DMS 273 treated with DMSO at 0.1 percent for 48 hours (cell line): ENCODE measurements around the gene HSD17B8.

Experiments
- DNase-seq: peaks from one replicate; lab custom pipeline; 2025; lab: John Stamatoyannopoulos, UW

HSD17B8 gene

DNA sequence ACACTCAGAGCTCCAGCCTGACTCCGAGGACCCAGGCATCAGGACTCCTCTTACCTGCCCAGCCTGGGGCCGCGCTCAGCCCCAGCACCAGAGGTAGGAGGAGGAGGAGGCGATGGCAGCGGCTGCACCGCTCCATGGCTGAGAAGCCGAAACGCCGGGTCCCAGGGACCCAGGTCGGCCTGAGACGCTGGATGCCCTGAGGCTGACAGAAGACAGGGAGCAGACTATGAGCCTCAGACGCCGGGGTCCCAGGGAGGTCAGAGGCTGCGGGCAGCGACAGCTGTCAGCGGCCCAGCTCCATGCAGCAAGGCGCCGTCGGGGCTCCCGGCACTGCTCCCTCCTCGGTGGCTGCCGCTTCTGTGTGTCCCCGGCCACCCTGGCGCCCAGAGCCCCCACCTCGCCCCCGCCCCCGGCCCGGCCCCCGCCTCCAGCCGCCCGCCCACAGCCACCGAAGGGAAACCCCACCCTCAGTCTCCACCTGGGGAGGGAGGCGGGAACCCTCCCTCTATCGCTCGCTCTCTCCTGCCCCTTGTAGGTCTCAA is 12.3 kb upstream of the HSD17B8 start, which contains the start of gene COL11A2:
Gene COL11A2 (minus strand): TSS at position 363 of the 542 bp plus-strand sequence. CDS start 227 bp downstream, at position 136.
- no peak for DNase-seq

DNA sequence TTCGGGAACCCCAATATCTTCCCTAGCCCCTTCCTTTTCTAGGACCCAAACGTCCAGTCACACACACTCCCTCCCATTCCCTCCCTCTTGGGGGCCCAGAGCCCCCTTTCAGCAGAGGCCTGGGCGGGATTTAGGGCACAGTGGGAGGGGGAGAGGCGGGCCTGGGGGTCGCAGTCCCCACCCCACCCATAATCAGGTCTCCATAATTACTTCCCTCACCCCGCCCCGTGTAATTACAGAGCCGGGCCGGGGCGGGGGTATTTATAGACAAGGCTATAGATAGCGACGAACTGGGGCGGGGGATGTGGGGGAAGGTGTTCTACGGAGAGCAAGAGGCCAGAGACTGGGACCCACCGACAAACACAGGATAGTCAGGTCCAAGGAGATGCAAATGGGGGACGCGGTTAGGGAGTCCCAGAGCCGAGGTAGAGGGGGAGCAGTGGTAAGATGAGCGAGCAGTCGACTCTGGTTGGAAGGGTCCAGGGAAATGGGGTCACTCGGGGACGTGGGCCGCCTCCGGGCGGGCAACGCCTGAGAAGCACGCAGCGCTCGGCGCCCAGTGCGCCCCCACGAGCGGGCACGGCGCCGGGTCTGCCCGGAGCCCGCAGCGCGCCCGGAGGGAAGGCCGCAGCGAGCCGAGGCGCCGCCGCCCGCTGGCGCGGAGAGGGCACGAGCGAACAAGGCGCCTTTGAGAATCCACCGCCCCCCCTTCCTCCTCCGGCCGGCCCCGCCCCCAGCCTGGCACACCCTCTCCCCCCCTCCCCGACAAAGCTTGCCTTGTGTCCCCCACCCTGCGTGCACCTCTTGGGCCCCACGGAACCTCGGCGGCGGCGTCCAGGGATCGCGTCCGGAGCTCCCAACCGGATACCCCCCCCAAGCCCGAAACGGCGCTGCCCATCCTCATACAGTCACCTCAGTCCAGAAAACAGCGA is 11.5 kb upstream of the HSD17B8 start:
- DNase-seq = no peak

DNA sequence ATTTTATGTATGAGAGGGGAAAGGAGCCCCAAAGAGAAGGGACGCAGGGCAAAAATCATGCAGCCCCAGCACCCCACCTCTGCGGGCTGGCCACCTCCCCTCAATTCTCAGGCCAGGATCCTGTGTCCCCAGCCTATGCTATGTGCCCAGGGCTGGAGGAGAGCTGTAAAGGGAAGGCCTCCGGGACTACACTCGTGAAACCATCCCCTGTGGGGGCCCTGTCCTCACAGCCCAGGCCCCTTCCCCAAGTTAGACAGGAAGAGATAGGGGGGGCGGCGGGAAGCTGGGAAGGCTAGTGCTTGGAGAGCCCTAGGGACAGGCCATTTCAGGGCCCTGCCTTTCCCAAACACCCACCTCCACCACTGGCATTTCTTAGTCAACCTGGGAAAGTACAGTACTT is 10.8 kb upstream of the HSD17B8 start:
- DNase-seq = no peak

DNA sequence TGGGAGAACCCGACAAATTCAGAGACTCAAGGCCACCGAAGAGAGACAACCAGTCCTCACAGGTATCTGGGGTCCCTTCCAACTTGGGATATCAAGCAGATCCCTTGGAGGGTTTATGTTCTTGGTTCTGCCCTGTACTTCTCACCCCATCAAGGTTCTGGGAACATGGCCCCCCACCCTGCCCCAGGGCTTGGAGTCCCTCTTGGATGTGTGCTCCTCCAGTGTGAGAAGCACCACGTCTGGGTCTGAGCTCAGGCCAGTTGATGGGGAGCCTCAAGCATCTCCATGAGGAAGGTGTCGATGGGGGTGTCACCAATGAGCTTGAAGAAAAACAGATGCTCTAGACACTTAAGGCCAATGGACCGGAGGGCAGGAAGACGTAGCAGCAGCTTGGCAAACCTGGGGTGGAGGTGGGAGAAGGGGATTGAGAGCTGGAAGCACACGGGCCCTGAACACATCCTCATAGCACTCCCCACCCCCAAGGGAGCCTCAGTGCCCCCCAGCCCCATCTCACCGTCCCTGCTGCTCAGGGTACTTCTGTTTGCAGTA is 9.9 kb upstream of the HSD17B8 start:
- no peak for DNase-seq

DNA sequence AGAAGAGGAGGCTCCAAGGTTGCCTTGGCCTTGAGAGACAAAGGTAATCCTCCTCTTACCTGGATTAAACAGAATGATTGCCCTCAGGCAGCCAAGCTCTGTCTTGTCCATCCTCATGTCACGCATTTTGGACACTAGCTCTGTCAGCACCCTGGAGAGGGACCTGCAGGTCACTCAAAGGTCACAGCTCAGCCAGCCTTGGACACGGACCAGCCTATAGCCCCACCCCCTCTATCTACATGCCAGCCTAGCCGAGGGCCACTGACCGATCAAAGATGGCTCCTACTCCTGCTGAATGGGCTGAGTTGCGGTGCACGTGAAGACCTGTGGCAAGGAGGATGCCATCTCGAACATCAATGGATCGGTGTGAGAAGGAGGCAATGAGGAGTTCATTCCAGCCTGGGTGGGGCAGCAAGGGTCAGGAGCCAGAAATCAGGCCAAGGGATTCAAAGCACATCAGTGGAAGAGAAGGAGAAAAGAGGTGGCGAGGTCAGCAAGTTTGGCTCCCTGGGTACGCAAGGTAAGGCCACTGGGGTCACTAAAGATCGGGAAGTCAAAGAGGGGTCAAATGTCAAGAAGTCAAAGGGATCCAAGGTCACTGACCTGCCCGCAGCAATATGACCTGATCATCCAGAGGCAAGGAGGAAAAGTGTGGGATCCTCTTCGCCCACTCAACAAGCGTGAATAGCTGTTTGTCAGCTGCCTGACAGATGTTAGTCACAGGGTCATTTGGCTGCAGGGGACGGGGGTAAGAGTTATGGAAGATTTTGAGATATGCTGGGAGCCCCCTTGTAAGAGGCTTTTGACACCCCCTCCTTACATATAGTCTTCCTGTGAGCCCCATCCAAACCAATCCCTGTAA is 8.9 kb upstream of the HSD17B8 start:
- no peak for DNase-seq

DNA sequence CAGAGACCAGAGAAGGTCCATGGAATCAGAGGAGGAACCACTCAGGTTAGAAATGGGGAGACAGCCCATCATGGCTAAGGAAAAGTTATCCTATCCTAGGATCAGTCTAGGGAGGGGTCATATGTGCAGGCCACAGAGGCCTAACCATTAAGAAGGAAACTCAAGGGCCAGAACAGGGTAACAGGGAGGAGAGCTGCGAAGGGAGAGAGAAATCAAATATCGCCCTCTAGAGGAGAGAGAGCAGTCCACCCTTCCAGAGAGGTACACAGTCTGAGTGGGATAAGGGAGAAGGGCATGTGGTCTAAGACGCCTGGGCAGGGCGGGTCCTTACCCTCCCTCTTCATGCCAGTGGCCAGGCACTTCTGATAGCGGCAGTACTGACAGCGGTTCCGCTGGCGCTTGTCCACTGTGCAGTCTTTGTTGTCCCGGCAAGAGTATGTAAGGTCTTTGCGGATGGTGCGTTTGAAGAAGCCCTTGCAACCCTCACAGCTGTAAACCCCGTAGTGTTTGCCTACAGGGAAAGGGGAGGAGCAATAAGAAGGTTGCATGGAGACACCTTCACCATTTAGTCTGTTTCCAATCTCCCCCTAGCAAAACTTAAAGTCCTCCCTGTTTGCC is 6.9 kb upstream of the HSD17B8 start:
- DNase-seq = peak; percentile 30

DNA sequence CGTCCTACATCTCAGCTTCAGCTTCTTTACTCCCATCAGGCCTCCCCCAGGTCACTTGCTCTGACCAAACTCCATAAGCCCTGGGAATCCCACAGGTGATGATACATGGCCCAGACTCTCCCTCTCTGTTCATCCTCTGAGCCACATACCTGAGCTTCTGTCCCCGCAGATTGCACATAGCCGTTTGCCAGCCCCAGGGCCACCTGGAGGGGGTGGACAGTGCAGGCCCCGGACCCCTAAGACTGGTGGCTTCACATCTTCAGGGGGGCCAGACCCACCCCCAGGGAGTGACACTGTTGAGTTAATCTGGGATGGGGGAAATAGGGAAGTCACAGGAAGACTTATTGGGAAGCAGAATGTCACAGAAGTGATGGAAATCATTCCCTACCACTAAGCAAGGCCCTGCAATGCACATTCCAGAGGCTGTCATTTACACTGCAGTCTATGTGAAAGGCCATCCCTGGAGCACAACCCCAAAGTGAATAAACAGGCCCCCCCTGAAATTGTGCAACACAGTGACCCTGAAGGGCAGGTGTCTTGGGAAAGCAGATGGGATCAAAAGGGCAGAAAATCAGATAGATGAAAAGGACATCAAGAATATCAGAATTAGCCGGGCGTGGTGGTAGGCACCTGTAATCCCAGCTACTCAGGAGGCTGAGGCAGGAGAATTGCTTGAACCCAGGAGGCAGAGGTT is 6.1 kb upstream of the HSD17B8 start:
- no peak for DNase-seq

DNA sequence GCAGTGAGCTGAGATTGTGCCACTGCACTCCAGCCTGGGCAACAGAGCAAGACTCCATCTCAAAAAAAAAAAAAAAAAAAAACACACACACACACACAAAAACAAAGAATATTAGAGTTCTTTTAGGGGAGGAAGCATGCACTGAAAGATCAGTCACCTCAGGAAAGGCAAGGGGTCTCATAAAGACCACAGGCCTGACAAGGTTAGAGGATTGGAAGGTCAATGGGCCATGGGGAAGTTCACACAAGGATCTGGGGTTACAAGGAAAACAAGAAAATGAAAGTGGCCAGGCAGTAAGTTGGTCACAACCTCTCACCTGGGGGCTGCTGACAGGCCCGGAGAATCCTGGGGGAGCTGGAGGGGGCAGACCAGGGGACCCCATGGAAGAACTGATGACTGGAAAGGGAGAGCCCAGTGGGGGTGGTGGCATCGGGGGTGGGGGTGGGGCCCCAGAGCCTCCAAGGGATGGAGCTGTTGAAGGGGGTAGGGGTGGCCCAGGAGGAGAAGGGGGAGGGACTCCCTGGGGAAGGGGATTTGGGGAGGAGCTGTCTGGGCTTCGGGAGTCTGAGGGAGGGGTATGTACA is 5.5 kb upstream of the HSD17B8 start:
- DNase-seq = no peak

DNA sequence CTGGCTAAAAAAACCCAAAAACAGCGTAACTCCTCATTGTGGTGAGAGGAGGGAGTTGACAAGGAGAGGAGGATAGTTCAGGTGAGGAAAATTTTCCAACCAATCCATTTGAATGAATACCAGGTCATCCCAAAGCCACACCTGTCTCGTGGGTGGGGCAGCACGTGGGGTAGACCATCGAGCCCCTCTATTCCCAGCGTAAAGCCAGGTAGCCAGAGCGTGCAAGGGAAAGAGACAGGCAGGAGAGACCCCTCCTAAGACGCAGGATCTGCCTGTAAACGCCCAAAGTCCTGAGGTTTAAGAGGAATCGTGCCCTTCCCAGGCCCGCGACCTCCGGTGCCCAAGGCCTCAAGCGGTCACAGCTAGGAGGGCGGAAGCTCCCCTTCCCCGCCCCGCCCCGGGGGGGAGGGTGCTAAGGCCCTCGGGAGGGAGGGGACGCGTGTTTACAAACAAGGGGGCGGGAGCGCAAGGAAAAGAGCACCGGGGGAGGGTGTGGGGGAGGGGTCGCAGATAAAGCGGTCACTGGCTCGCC is 4.7 kb upstream of the HSD17B8 start:
- no peak for DNase-seq

DNA sequence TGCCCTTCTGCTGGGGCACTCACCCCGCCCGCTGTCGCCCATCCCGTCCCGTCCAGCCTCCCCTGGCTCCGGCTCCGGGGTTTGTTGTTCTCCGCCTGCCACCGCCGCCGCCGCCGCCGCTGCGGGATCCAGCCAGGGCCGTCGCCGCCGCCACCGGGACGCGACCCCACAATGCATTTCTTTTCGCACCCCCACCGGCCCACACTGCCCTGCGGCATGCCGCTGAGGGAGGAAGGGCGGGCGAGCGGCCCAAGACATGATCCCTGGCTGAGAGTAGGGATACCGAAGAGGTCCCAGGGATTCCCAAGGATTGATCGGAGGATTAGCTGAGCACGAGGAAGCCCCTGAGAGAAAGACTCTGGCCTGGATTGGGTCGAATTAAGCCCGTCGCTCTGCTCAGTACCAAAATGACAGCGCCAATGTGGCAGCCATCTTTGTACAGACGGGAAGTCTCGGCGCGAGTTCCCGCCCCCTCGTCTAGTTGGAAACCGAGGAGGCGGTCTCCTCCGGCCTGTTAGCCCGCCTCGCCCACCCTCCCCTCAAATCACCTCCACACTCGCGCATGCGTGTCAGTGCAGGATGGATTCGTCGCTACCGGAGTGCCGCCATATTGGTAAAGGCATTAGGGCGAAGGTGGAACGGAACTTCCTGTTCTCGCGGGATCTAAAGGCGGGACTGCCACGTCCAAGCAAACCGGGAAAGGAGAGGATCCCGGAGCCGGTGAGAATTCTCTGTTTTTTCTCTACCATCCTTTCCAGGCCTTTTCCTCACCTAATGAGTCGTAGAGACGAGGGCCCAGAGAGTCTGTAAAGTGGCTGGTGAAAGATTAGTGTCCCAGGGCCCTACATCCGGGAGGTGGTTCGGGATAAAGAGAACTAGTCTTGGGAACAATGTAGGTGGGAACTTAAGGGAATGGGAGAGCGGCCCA is 4.0 kb upstream of the HSD17B8 start, which contains the start of the genes RXRB and SLC39A7:
Gene RXRB (minus strand): TSS at position 447 of the 928 bp plus-strand sequence. CDS start 189 bp downstream, at position 258.
Gene SLC39A7 (plus strand): TSS at position 649 of the 928 bp plus-strand sequence. CDS start 379 bp downstream, outside the sequence.
- DNase-seq = peak; percentile 92

DNA sequence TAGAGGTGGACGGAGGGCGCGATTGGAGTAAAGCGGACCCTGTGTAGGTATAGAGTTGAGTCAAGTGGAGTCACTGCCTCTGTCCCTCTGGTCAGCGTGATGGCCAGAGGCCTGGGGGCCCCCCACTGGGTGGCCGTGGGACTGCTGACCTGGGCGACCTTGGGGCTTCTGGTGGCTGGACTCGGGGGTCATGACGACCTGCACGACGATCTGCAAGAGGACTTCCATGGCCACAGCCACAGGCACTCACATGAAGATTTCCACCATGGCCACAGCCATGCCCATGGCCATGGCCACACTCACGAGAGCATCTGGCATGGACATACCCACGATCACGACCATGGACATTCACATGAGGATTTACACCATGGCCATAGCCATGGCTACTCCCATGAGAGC is 3.3 kb upstream of the HSD17B8 start:
- no peak for DNase-seq

DNA sequence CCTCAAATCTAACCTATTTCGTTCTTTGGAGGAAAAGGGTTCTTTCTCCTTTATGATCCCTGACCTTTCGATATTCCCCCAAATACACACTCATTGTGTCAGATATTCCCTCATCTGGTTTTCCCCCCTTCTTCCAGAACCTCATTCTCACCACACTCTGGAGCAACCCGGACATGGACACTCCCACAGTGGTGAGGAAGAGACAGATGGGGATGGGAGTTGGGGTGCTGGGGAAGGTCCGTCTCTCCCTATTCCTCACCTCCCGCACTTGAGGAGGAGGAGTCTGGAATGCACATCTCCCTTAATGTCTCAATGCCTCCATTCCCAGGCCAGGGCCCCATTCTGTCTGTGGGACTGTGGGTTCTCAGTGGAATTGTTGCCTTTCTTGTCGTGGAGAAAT is 2.5 kb upstream of the HSD17B8 start:
- no peak for DNase-seq

DNA sequence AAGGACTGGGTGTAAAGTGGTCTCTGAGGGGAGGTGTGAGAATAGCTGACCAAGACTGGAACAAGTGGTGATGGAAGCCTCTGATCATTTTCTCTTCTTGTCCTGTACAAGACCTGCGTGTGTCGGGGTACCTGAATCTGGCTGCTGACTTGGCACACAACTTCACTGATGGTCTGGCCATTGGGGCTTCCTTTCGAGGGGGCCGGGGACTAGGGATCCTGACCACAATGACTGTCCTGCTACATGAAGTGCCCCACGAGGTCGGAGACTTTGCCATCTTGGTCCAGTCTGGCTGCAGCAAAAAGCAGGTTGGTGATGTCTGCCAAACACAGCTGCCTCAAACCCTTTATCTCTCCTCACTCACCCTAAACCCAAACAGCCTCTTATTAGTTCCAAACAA is 1.7 kb upstream of the HSD17B8 start:
- DNase-seq = no peak

DNA sequence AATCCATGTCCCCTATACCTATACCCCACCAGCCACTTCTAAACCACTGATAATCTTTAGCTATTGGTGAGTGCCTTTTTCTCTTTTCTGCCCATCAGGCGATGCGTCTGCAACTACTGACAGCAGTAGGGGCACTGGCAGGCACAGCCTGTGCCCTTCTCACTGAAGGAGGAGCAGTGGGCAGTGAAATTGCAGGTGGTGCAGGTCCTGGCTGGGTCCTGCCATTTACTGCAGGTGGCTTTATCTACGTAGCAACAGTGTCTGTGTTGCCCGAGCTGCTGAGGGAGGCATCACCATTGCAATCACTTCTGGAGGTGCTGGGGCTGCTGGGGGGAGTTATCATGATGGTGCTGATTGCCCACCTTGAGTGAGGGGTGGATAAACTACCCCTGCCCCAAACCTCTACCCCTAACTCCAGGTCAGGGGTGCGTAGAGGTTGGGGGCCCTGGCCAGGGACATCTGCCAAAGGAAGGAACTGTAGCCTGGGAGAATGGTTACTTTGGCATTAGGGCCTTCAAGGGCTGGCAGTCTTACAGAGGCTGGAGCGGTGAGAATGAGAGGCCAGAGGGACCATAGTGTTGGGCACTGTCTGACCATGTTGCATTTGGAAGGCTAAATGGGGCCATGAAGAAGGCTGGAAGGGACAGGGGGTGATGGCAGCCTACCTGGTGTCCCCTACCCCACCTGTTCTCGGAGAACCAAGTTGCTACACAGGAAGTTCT is 851 bp upstream of the HSD17B8 start:
- DNase-seq = no peak

DNA sequence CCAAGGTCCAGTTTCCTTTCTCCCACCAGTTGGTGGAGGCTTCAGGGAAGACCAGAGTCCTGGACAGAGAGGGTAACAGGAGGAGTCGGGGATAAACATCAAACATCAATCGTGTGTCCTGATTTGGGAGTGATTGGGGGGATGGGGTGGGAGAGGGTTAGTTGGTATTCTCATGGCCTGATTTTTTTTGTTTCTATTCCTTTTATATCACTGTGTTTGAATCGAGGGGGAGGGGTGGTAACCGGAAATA is 365 bp upstream of the HSD17B8 start:
- DNase-seq = no peak

DNA sequence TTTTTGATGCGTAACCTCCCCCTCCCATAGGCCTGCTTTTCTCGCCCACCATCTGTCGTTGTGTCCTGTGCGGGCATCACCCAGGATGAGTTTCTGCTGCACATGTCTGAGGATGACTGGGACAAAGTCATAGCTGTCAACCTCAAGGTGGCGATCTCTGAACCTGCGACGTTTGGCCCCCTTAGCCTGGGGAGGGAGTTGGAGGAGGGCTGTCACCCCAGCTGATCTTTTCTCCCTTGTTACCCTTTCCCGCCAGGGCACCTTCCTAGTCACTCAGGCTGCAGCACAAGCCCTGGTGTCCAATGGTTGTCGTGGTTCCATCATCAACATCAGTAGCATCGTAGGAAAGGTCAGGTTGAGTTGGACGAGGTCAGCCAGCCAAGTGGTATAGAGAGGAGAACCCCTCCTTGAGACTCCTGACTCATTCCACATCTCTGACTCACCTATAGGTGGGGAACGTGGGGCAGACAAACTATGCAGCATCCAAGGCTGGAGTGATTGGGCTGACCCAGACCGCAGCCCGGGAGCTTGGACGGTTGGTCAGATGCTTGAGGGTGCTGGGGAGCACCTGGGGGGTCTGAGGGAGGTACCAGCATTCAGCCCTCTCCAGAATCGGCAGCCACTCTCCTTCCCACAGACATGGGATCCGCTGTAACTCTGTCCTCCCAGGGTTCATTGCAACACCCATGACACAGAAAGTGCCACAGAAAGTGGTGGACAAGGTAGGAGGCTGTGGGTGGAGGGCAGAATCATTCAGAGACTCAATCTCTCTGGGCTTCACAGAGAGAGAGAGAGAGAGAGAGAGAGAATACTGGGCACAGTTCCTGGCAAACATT is 954 bp downstream of the HSD17B8 start:
- DNase-seq = no peak

DNA sequence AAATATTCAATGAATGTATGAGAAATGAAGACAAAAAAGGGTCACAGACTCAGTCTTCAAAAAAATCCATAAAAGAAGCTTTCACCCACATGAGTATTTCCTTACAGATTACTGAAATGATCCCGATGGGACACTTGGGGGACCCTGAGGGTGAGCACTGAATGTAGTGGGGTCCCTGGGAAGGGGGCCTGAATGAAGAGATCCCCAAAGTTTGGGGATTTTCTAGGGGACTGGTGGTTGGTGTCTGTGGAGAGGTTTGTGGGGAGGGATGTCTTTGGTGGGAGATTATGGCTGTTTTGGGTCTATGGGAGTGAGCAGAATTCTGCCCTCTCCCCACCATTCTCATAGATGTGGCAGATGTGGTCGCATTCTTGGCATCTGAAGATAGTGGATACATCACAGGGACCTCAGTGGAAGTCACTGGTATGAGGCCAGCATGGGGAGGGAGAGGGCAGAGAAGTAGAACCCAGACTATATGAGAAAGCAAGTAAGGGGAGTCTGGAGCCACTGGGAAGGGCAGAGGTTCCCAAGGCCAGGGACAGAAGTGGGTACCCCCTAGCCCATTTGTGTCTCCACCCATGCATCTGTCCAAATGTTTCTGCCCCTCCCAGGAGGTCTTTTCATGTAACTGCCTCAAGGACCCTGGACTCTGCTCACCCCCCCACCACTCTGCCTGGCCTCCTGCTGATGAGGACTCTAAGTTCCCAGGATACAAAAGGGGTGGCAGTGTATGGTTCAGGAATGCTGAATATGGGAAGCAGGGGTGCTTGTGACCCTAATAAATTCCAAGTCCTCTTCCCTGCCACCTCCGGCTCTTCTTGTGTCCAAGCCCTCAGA is 1.8 kb downstream of the HSD17B8 start:
- no peak for DNase-seq
